Esophagus squamous epithelium (tissue), 5 donors: ENCODE data around the gene CACYBP. TPM values are rescaled to one million over a fixed set of nuclear protein-coding genes. Genes with fewer than 3 reads are reported as not detected.

Source experiments
- DNase-seq: peaks from one replicate; lab custom pipeline; 2025; lab: John Stamatoyannopoulos, UW
- H3K27ac ChIP-seq, 4 donors: fragments of 200-600 bp; sonication (generic); one replicate each; pipeline ENCODE4 v1.5.1; 2016 to 2019; ENCODE audit warnings: mild to moderate bottlenecking in 1 of 4
- H3K27me3 ChIP-seq, 4 donors: fragments of 200-600 bp; sonication (generic); 1 replicate in 3 of 4; 2 replicates in 1 of 4; pipeline versions ENCODE4 v1.5.1 to v1.6.0; 2017 to 2021; ENCODE audit warnings: antibody characterized with exemption in 1 of 4
- H3K36me3 ChIP-seq, 3 donors: fragments of 200-600 bp; sonication (generic); one replicate each; pipeline ENCODE4 v1.5.1; 2016 to 2019
- H3K4me1 ChIP-seq, 3 donors: fragments of 200-600 bp; sonication (generic); one replicate each; pipeline ENCODE4 v1.5.1; 2017 to 2019
- H3K4me3 ChIP-seq, 4 donors: fragments of 200-600 bp; sonication (generic); 1 replicate in 3 of 4; 2 replicates in 1 of 4; pipeline ENCODE4 v1.5.1; 2016 to 2019; ENCODE audit warnings: mild to moderate bottlenecking in 2 of 4, moderate library complexity in 1 of 4
- H3K9me3 ChIP-seq, 3 donors: fragments of 200-600 bp; sonication (generic); one replicate each; pipeline ENCODE4 v1.5.1; 2016 to 2019
- CTCF ChIP-seq, 6 experiments: fragments of 450-650 bp in 4 of 6; fragments of 200-600 bp in 2 of 6; sonication (generic) in 2 of 6; IDR thresholded peaks; one replicate each; pipeline ENCODE4 v1.5.1; 2016 to 2019; ENCODE audit warnings: antibody characterized with exemption in 6 of 6, mild to moderate bottlenecking in 4 of 6, moderate library complexity in 4 of 6
- POLR2A ChIP-seq, 4 donors: fragments of 450-650 bp; IDR thresholded peaks; one replicate each; pipeline ENCODE4 v1.6.1; 2017; ENCODE audit warnings: antibody characterized with exemption in 4 of 4, mild to moderate bottlenecking in 4 of 4, moderate library complexity in 3 of 4
- WGBS, 2 donors: methylation state at CpG; one replicate each; pipeline ENCODE4 v1.1.5; 2018; 5-methylcytosine and 5-hydroxymethylcytosine counted together
- intact Hi-C: fragments of 100-400 bp; cut with DNase I; formaldehyde crosslinking; loops from one replicate; pipeline ENCODE4 v1.15.0; 2022
- total RNA-seq, 4 donors: library from RNA; depleted of rRNA; stranded (reverse); fragments of >200 nt; gene quantifications; one replicate each; pipeline ENCODE4 v1.1.0, GENCODE V29; 2016
- donor health status: DM: yes; HTN: yes; CAD: no.

CACYBP gene
- total RNA-seq, 4 donors from 2014 or later, result 66.9 to 92.5 (median 82.1) TPM

DNA sequence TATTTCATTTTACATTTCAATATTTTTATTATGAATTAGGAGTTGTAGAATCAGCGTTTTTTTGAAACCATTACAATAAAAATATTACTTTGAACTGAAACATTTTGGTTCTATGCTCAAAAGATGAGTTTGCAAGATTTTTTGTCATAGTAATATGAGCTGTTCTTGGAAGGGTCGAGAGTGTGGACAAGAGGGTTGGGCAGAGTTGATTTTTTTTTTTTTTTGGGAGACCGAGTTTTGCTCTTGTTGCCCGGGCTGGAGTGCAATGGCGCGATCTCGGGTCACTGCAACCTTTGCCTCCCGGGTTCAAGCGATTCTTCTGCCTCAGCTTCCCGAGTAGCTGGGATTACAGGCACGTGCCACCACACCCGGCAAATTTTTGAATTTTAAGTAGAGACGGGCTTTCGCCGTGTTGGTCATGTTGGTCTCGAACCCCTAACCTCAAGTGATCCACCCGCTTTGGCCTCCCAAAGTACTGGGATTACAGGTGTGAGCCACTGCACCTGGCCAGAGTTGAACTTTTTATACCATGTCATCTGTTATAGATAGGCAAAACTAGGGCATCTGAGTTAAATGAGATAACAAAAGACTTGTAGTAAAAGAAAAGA is 3.3 kb downstream of the CACYBP start:
- no peak for DNase-seq
- Histone ChIP-seq H3K27me3 (no peaks in the 10 kb centered on the region), H3K4me3 (no peak overlapping the region), H3K36me3 (peaks cover 0 to 31% (median 8%) of the 10 kb centered on the region in 3 donors), H3K27ac (no peak overlapping the region), H3K4me1 (peaks cover 0 to 46% (median 12%) of the 10 kb centered on the region in 3 donors), H3K9me3 (no peaks in the 10 kb centered on the region)
- WGBS, 2 donors, result 79 to 88% methylated on average over 11 to 17 of the region's 17 CpGs
- intact Hi-C loops, result no loop called here
- TF ChIP-seq CTCF (IDR thresholded peaks at IDR 0.05) (no peak), POLR2A (IDR thresholded peaks at IDR 0.05) (no peak)

GRCh38 chr1:175003521-175003920 is 3.8 kb downstream of the CACYBP start:
- no peaks in the 10 kb centered on the region for H3K27me3 ChIP-seq
- H3K9me3 ChIP-seq, result no peaks in the 10 kb centered on the region
- H3K27ac ChIP-seq, result no peak overlapping the region
- TF ChIP-seq CTCF (IDR thresholded peaks at IDR 0.05) (no peak), POLR2A (IDR thresholded peaks at IDR 0.05) (no peak)
- DNase-seq, result no peak
- peaks cover 0 to 36% (median 13%) of the 10 kb centered on the region in 3 donors for H3K36me3 ChIP-seq
- intact Hi-C loops, result no loop called here
- WGBS, 2 donors, result 66 to 67% methylated on average over 2 of the region's 2 CpGs
- H3K4me3 ChIP-seq, result no peak overlapping the region
- peaks cover 0 to 41% (median 12%) of the 10 kb centered on the region in 3 donors for H3K4me1 ChIP-seq

- Histone ChIP-seq H3K36me3 (peaks cover 0 to 53% (median 17%) of the 10 kb centered on the region in 3 donors), H3K27me3 (no peaks in the 10 kb centered on the region), H3K4me1 (peaks cover 0 to 36% (median 12%) of the 10 kb centered on the region in 3 donors), H3K9me3 (no peaks in the 10 kb centered on the region), H3K4me3 (no peak overlapping the region), H3K27ac (no peak overlapping the region)
- TF ChIP-seq CTCF (IDR thresholded peaks at IDR 0.05), result no peak
- TF ChIP-seq POLR2A (IDR thresholded peaks at IDR 0.05), result no peak
- no peak for DNase-seq
- WGBS, 2 donors, result 84 to 89% methylated on average over 8 of the region's 8 CpGs
- intact Hi-C loops, result no loop called here
These were observed 5.5 kb downstream of the CACYBP start for GRCh38 chr1:175005085-175005783.

DNA sequence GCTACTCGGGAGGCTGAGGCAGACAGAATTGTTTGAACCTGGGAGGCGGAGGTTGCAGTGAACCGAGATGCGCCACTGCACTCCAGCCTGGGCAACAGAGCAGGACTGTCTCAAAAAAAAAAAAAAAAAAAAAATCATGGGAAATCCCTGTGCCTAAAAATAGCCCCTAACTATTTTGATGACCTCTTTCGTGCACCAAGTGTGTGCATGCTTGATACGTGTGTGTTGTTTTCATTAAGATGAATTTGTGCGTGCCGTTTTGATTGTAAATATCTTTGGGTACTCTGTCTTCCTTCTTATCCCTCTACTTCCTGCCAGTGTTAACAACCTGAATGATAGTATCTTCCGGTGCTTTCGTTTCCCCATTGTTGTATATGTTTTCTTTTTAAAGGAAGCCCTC is 9.8 kb downstream of the CACYBP start:
- Histone ChIP-seq H3K9me3 (no peaks in the 10 kb centered on the region), H3K4me3 (no peak overlapping the region), H3K4me1 (no peaks in the 10 kb centered on the region), H3K27ac (no peak overlapping the region), H3K36me3 (peaks cover 0 to 96% (median 26%) of the 10 kb centered on the region in 3 donors), H3K27me3 (no peaks in the 10 kb centered on the region)
- intact Hi-C loops, result no loop called here
- no peak for TF ChIP-seq CTCF (IDR thresholded peaks at IDR 0.05)
- no peak for TF ChIP-seq POLR2A (IDR thresholded peaks at IDR 0.05)
- no peak for DNase-seq
- WGBS, 2 donors, result 72 to 81% methylated on average over 10 of the region's 10 CpGs

- Histone ChIP-seq H3K27me3 (no peaks in the 10 kb centered on the region), H3K4me1 (no peaks in the 10 kb centered on the region), H3K36me3 (peaks cover 0 to 100% (median 21%) of the 10 kb centered on the region in 3 donors), H3K9me3 (no peaks in the 10 kb centered on the region), H3K4me3 (no peak overlapping the region), H3K27ac (no peak overlapping the region)
- 40 to 59% methylated on average over 1 of the region's 1 CpG for WGBS, 2 donors
- no peak for DNase-seq
- intact Hi-C loops, result no loop called here
- TF ChIP-seq CTCF (IDR thresholded peaks at IDR 0.05) (no peak), POLR2A (IDR thresholded peaks at IDR 0.05) (no peak)
These were observed 13.7 kb downstream of the CACYBP start for GRCh38 chr1:175013445-175013844.
